GM12864 (cell line): ENCODE results near the gene RIC8B.
A peak's percentile ranks its signal among the peaks of the same experiment; 100 is the strongest.
"Not testable (repeated sequence)": the region's sequence is repeated elsewhere in the genome, so short reads cannot be mapped to it uniquely, and the experiment has no call there.

Experiments used
- DNase-seq: peaks from one replicate; pipeline ENCODE4 v3.0.0-alpha.2; 2011; ENCODE audit warnings: low read depth
- H3K4me3 ChIP-seq: 2 replicates; pipeline ENCODE4 v1.5.1; 2011; ENCODE audit warnings: mild to moderate bottlenecking, low read depth, low read length, control low read depth
- TF ChIP-seq, protein P1 (sequence below): IDR thresholded peaks from 2 replicates; pipeline ENCODE4 v1.5.1; 2011; ENCODE audit warnings: low read depth, mild to moderate bottlenecking, moderate library complexity, low read length, control low read depth, inconsistent platforms; ENCODE audit errors: missing control alignments

RIC8B gene

DNA sequence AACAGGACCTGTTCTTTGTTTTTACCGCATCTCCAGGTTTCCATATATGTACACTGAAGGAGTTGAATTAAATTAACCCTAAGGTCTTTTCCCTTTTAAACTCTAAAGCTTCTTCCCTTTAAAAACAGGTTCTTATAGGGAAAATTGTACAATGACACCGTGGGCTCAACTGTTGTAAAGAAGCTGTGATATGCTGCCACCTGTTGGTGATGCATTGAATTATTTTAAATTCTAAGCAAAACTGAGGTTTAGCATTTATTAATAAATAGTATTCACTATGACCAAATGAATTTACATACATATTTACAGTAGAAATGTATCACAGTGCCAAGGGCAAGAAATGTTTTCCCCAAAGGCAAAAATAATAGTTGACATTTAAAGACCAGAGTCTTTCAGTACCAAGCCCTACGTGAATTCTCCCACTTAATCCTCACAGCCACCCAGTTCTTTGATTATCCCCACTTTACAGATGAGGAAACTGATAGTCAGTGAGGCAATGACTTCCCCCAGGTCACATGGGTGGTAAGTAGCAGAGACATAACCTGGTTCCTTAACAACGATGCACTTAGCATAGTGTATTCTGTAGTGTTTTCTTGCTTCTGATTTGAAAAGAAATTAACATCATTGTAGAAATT, 145.5 kb downstream of the RIC8B start:
- DNase-seq: no peak
- TF ChIP-seq, protein P1, sequence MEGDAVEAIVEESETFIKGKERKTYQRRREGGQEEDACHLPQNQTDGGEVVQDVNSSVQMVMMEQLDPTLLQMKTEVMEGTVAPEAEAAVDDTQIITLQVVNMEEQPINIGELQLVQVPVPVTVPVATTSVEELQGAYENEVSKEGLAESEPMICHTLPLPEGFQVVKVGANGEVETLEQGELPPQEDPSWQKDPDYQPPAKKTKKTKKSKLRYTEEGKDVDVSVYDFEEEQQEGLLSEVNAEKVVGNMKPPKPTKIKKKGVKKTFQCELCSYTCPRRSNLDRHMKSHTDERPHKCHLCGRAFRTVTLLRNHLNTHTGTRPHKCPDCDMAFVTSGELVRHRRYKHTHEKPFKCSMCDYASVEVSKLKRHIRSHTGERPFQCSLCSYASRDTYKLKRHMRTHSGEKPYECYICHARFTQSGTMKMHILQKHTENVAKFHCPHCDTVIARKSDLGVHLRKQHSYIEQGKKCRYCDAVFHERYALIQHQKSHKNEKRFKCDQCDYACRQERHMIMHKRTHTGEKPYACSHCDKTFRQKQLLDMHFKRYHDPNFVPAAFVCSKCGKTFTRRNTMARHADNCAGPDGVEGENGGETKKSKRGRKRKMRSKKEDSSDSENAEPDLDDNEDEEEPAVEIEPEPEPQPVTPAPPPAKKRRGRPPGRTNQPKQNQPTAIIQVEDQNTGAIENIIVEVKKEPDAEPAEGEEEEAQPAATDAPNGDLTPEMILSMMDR: peak; percentile 56
- no peak overlapping the region for H3K4me3 ChIP-seq

DNA sequence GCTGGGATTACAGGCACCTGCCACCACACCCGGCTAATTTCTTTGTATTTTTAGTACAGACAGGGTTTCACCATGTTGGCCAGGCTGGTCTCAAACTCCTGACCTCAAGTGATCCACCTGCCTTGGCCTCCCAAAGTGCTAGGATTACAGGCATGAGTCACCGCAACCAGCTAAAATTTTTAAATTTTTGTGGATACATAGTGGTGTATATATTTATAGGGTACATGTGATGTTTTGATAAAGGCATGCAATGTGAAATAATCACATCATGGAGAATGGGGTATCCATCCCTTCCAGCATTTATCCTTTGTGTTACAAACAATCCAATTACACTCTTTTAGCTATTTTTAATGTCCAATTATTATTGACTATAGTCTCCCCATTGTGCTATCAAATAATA, 147.5 kb downstream of the RIC8B start:
- not testable (repeated sequence) for DNase-seq, H3K4me3 ChIP-seq

DNA sequence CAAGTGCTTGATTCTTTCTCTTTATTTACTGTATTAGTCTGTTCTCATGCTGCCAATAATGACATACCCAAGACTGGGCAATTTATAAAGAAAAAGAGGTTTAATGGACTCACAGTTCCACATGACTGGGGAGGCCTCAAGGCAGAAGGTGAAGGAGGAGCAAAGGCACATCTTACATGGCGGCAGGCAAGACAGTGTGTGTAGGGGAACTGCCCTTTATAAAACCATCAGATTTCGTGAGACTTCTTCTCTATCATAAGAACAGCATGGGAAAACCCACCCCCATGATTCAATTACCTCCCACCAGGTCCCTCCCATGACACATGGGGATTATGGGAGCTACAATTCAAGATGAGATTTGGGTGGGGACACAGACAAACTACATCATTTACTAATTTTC, 149.1 kb downstream of the RIC8B start:
- DNase-seq, H3K4me3 ChIP-seq: not testable (repeated sequence)

DNA sequence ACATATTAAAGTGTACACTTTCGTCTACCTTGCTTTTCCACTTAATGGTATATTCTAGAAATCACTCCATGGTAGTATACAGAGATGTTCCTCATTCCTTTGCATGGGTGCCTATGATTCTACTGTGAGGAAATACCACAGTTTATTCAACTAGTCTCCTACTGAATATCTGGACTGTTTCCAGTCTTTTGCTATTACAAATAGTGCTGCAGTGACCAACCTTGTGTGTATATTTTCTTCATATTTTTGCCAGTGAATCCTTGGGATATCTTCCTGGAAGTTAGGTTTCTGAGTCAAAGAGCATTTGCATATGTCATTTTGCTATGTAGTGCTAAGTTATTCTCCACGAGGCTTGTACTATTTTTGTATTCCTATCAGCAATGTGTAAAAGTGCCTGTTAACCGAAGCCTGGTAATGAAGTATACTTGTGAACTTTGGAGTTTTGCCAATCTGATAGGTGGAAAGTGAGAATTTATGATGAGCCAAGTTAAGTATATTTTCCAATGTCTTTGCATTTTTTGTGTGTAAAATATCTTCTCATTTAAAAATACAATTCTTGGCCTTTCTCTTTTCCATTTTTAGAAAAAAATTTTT, 149.9 kb downstream of the RIC8B start:
- DNase-seq: no peak
- TF ChIP-seq, protein P1: no peak
- no peak overlapping the region for H3K4me3 ChIP-seq

DNA sequence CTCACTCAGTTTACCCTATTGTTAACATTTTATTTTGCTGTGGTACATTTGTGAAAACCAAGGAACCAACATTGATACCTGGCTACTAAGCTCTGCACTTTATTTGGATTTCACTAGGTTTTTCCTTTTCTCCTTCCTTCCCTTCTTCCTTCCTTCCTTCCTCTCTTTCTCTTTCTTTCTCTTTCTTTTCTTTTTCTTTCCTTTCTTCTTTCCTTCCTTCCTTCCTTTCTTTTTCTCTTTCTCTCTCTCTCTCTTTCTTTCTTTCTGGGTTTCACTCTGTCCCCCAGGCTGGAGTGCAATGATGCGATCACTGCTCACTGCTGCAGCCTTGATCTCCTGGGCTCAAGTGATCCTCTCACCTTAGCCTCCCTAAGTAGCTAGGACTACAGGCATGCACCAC, 152.2 kb downstream of the RIC8B start:
- H3K4me3 ChIP-seq: no peak overlapping the region
- DNase-seq: no peak
- TF ChIP-seq, protein P1: no peak

DNA sequence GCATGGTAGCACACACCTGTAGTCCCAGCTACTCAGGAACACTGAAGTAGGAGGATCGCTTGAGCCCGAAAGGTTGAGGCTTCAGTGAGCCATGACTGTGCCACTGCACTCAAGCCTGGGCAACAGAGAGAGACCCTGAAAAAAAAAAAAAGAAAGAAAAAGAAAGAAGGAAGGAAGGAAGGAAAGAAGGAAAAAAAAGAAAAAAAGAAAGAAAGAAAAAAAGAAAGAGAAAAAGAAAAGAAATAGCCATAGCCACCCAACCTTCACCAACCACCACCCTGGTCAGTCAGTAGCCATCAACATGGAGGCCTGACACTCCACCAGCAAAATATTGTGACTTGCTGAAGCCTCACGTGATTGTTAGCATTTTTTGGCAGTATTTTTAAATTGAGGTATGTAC, 159.8 kb downstream of the RIC8B start:
- TF ChIP-seq, protein P1: no peak
- DNase-seq: no peak
- no peak overlapping the region for H3K4me3 ChIP-seq
